ENCODE measurements around the gene EPGN.

The EPGN gene

GRCh38 chr4:74328501-74328900 is 20.2 kb downstream of the EPGN start:
- Histone ChIP-seq H3K4me2 (ENCODE audit: low read depth, low read length, poor library complexity, severe bottlenecking) (no peak overlapping the region), H3K9me3 (ENCODE audit: insufficient read depth, low read depth, low read length) (no peaks in the 10 kb centered on the region), H2AFZ (ENCODE audit: low read length) (no peak overlapping the region), H4K20me1 (ENCODE audit: insufficient read depth, low read length, poor library complexity, severe bottlenecking) (no peaks in the 10 kb centered on the region), H3K27me3 (ENCODE audit: insufficient read depth, low read length, poor library complexity, severe bottlenecking) (no peaks in the 10 kb centered on the region), H3K4me3 (ENCODE audit: low read length, poor library complexity, severe bottlenecking) (no peak overlapping the region), H3K9me2 (replicated peaks; ENCODE audit: low read depth, low read length) (no peaks in the 10 kb centered on the region), H3K4me1 (ENCODE audit: insufficient read depth, low read length, poor library complexity, severe bottlenecking) (no peaks in the 10 kb centered on the region), H3K9ac (ENCODE audit: low read depth, low read length, poor library complexity, severe bottlenecking) (no peak overlapping the region), H3F3A (ENCODE audit: low read depth) (no peaks in the 10 kb centered on the region), H3K36me3 (ENCODE audit: insufficient read depth, low read length) (no peaks in the 10 kb centered on the region), H3K79me2 (ENCODE audit: insufficient read depth, low read length) (no peaks in the 10 kb centered on the region)
- TF ChIP-seq EZH2phosphoT487 (IDR thresholded peaks at IDR 0.05; ENCODE audit: borderline replicate concordance) = no peak
- TF ChIP-seq, protein P1, sequence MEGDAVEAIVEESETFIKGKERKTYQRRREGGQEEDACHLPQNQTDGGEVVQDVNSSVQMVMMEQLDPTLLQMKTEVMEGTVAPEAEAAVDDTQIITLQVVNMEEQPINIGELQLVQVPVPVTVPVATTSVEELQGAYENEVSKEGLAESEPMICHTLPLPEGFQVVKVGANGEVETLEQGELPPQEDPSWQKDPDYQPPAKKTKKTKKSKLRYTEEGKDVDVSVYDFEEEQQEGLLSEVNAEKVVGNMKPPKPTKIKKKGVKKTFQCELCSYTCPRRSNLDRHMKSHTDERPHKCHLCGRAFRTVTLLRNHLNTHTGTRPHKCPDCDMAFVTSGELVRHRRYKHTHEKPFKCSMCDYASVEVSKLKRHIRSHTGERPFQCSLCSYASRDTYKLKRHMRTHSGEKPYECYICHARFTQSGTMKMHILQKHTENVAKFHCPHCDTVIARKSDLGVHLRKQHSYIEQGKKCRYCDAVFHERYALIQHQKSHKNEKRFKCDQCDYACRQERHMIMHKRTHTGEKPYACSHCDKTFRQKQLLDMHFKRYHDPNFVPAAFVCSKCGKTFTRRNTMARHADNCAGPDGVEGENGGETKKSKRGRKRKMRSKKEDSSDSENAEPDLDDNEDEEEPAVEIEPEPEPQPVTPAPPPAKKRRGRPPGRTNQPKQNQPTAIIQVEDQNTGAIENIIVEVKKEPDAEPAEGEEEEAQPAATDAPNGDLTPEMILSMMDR (conservative IDR thresholded peaks at IDR 0.05; ENCODE audit: low read length) = no peak

GRCh38 chr4:74329307-74329706 is 21.0 kb downstream of the EPGN start:
- H3K79me2 ChIP-seq (ENCODE audit: insufficient read depth, low read length) = no peaks in the 10 kb centered on the region
- no peak overlapping the region for H2AFZ ChIP-seq (ENCODE audit: low read length)
- TF ChIP-seq, protein P1 (conservative IDR thresholded peaks at IDR 0.05; ENCODE audit: low read length) = no peak
- TF ChIP-seq EZH2phosphoT487 (IDR thresholded peaks at IDR 0.05; ENCODE audit: borderline replicate concordance) = no peak
- H3K4me3 ChIP-seq (ENCODE audit: low read length, poor library complexity, severe bottlenecking) = no peak overlapping the region
- no peak overlapping the region for H3K4me2 ChIP-seq (ENCODE audit: low read depth, low read length, poor library complexity, severe bottlenecking)
- H3K9me3 ChIP-seq (ENCODE audit: insufficient read depth, low read depth, low read length) = no peaks in the 10 kb centered on the region
- H3K36me3 ChIP-seq (ENCODE audit: insufficient read depth, low read length) = no peaks in the 10 kb centered on the region
- no peaks in the 10 kb centered on the region for H3K9me2 ChIP-seq (replicated peaks; ENCODE audit: low read depth, low read length)
- no peaks in the 10 kb centered on the region for H4K20me1 ChIP-seq (ENCODE audit: insufficient read depth, low read length, poor library complexity, severe bottlenecking)
- no peaks in the 10 kb centered on the region for H3K4me1 ChIP-seq (ENCODE audit: insufficient read depth, low read length, poor library complexity, severe bottlenecking)
- no peak overlapping the region for H3K9ac ChIP-seq (ENCODE audit: low read depth, low read length, poor library complexity, severe bottlenecking)
- H3K27me3 ChIP-seq (ENCODE audit: insufficient read depth, low read length, poor library complexity, severe bottlenecking) = no peaks in the 10 kb centered on the region
- H3F3A ChIP-seq (ENCODE audit: low read depth) = no peaks in the 10 kb centered on the region

GRCh38 chr4:74330295-74330750 is 22.1 kb downstream of the EPGN start:
- H4K20me1 ChIP-seq (ENCODE audit: insufficient read depth, low read length, poor library complexity, severe bottlenecking) = no peaks in the 10 kb centered on the region
- no peaks in the 10 kb centered on the region for H3F3A ChIP-seq (ENCODE audit: low read depth)
- H3K27me3 ChIP-seq (ENCODE audit: insufficient read depth, low read length, poor library complexity, severe bottlenecking) = no peaks in the 10 kb centered on the region
- H2AFZ ChIP-seq (ENCODE audit: low read length) = no peak overlapping the region
- H3K4me3 ChIP-seq (ENCODE audit: low read length, poor library complexity, severe bottlenecking) = no peak overlapping the region
- no peaks in the 10 kb centered on the region for H3K4me1 ChIP-seq (ENCODE audit: insufficient read depth, low read length, poor library complexity, severe bottlenecking)
- no peak overlapping the region for H3K4me2 ChIP-seq (ENCODE audit: low read depth, low read length, poor library complexity, severe bottlenecking)
- no peaks in the 10 kb centered on the region for H3K9me3 ChIP-seq (ENCODE audit: insufficient read depth, low read depth, low read length)
- no peaks in the 10 kb centered on the region for H3K79me2 ChIP-seq (ENCODE audit: insufficient read depth, low read length)
- no peak overlapping the region for H3K9ac ChIP-seq (ENCODE audit: low read depth, low read length, poor library complexity, severe bottlenecking)
- no peaks in the 10 kb centered on the region for H3K36me3 ChIP-seq (ENCODE audit: insufficient read depth, low read length)
- no peak for TF ChIP-seq EZH2phosphoT487 (IDR thresholded peaks at IDR 0.05; ENCODE audit: borderline replicate concordance)
- TF ChIP-seq, protein P1 (conservative IDR thresholded peaks at IDR 0.05; ENCODE audit: low read length) = no peak
- H3K9me2 ChIP-seq (replicated peaks; ENCODE audit: low read depth, low read length) = no peaks in the 10 kb centered on the region
